Cardiac fibroblast (primary cell): ENCODE measurements around the gene KRT17.
A peak's percentile ranks its signal among the peaks of the same experiment; 100 is the strongest.
"Not testable (repeated sequence)": the region's sequence is repeated elsewhere in the genome, so short reads cannot be mapped to it uniquely, and the experiment has no call there.

Experiments used
- DNase-seq, 2 donors: peaks; one replicate each; pipeline versions ENCODE4 v3.0.0 to v3.0.0-alpha.2; 2010; ENCODE audit warnings: low read depth in 2 of 2
- H3K4me3 ChIP-seq, 2 donors: replicated peaks in 1 of 2; 1 replicate in 1 of 2; 2 replicates in 1 of 2; pipeline ENCODE4 v1.5.1; 2011; ENCODE audit warnings: low read depth in 2 of 2, low read length in 2 of 2, mild to moderate bottlenecking in 2 of 2, moderate library complexity in 1 of 2
- TF ChIP-seq, protein P1 (sequence below): IDR thresholded peaks from one replicate; pipeline ENCODE4 v1.5.1; 2011; ENCODE audit warnings: low read depth, mild to moderate bottlenecking, low read length, inconsistent platforms

Gene KRT17

GRCh38 chr17:41581366-41582060 is 42.9 kb downstream of the KRT17 start:
- DNase-seq, result no peak
- TF ChIP-seq, protein P1, sequence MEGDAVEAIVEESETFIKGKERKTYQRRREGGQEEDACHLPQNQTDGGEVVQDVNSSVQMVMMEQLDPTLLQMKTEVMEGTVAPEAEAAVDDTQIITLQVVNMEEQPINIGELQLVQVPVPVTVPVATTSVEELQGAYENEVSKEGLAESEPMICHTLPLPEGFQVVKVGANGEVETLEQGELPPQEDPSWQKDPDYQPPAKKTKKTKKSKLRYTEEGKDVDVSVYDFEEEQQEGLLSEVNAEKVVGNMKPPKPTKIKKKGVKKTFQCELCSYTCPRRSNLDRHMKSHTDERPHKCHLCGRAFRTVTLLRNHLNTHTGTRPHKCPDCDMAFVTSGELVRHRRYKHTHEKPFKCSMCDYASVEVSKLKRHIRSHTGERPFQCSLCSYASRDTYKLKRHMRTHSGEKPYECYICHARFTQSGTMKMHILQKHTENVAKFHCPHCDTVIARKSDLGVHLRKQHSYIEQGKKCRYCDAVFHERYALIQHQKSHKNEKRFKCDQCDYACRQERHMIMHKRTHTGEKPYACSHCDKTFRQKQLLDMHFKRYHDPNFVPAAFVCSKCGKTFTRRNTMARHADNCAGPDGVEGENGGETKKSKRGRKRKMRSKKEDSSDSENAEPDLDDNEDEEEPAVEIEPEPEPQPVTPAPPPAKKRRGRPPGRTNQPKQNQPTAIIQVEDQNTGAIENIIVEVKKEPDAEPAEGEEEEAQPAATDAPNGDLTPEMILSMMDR, result no peak
- no peak overlapping the region for H3K4me3 ChIP-seq

DNA sequence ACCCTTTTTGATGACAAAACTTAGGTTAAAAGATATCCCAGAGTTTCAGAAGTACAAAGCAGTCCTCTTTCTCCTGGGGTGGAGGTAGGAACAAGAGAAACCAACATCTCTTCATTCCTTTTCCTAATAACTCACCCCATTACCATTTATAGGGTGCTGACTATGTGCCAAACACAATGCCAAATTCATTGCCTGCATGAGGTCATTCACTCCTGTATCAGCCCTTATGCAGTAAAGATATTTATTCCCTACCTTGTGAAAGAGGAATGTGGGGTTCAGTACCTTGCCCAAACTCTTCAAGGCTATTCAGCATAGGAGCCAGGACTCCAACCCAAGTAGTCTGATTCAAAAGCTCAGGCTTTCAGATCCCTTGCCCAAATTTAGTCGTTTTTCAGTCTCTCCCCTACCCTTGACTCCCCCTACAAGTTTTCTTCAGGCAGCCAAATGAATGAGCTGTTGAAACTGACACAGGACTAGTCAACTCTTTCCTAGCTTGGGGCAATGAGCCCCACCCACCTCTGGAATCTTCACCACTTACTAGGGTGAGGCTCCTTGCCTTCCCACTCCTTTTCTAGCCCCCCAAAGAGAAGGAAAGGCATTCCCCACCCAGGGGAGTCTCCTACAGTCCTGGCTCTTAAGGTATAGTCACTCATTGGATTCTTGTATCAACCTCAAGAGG is 43.5 kb downstream of the KRT17 start:
- no peak for DNase-seq
- no peak overlapping the region for H3K4me3 ChIP-seq
- TF ChIP-seq, protein P1, result no peak

DNA sequence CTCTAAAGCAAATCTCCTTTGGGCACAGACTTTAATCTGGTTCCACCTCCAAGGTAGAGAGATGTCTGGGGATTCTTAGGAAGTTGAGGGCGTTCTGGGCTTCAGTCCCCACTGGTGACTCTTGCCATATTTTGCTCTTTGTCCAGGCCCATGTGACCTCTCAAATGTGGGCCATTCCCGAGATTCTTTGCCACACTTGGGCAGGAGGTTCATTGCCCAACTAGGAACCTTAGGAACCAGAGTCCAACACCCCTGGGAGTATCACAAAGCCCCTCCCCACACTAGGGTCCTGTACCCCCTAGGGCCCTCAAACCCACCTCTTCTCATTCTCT is 44.2 kb downstream of the KRT17 start:
- no peak for DNase-seq
- TF ChIP-seq, protein P1, result no peak
- H3K4me3 ChIP-seq, result no peak overlapping the region

DNA sequence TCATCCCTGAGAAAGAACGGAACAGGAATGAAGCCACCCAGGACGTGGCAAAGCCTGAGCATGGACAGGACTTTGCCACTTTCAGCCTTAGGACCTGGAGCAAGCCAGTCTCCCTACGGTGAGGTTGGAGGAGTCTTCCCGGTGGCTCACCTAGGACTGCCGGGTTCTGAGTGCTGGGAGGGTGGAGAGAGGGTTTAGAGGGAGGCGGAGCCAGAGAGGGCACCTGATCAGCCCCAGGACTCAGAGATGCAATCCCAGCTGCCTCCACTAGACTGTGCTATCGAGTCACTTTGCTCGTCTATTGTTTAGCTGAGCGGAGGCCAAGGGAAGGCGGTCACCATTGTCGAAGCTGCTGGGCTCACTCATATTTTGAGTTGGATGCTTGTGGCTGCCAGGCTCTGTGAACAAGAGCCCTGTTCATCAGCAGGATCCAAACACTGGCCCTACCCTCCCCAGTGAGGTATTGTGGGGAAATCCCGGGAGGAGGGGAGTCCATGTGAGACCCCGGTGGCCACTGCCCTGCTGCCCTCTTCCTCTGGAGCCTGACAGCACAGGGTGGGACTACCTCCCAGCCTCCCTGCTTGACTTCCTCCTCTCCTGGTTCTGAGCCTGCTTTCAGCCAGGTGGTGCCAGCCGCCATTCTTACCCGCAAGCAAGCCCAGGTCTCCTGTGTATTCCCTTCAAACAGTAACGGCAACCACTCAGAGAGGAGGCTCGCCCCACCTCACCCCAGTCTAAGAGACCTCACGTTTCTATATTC is 44.7 kb downstream of the KRT17 start:
- TF ChIP-seq, protein P1, result peak; percentile 94
- DNase-seq, result peak; percentile 76 to 85
- no peak overlapping the region for H3K4me3 ChIP-seq

DNA sequence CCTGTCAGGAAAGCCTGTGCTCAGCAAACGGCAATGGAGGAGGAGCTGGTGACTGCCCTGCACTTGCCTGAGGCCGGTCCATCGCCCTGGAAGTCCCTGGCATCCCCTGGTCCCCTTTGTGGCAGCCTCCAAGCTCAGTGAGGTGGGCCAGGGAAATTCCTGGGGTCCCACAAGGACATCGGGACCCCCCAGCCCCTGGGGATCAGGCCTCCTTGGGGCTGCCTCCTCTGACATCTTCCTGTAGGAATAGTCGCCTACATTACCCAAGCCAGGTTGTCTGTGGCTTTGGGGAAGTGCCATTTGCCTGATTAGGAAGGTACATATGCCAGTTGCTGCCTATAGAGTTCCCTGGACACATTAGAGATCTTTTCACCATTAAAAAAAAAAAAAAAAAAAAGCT is 45.4 kb downstream of the KRT17 start:
- no peak overlapping the region for H3K4me3 ChIP-seq
- DNase-seq, result no peak
- TF ChIP-seq, protein P1, result no peak

DNA sequence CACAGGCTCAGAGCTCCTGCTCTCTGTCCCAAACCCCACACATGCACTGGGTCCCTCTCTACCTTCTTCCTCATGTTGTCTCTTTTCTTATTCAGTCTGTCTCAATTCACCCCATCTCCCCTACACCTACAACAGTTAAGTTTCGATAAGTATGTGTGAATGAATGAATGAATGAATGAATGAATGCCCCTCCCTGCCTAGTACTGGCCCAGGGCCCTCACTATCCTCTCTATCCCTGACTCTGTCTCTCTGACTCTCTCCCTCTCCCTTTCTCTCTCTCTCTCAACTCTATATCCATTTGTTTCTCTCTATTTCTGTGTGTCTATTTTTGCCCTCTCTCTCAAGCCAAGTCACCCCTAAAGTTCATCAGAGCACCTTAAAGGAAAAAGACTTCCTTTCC is 45.8 kb downstream of the KRT17 start:
- TF ChIP-seq, protein P1, result no peak
- DNase-seq, result no peak
- no peak overlapping the region for H3K4me3 ChIP-seq

GRCh38 chr17:41576740-41577139 is 47.6 kb downstream of the KRT17 start:
- DNase-seq, H3K4me3 ChIP-seq: not testable (repeated sequence)
